Keratinocyte (primary cell): ENCODE measurements around the gene TFDP1. TPM values are rescaled to one million over a fixed set of nuclear protein-coding genes. Genes with fewer than 3 reads are reported as not detected.

Experiments used
- DNase-seq: peaks from one replicate; pipeline ENCODE4 v3.0.0-alpha.2; 2011; ENCODE audit warnings: low read depth, missing footprints, low spot score
- FAIRE-seq: peaks from 2 replicates; lab custom pipeline; 2011; peaks lifted over from hg19 to GRCh38; lab: Jason Lieb, UNC
- H2AFZ ChIP-seq: 2 replicates; pipeline ENCODE4 v1.6.0; 2012; ENCODE audit warnings: low read length, control low read depth, inconsistent platforms; ENCODE audit not compliant: control insufficient read depth
- H3K27ac ChIP-seq: 2 replicates; pipeline ENCODE4 v1.5.1; 2011; ENCODE audit warnings: low read length; ENCODE audit not compliant: control insufficient read depth, insufficient read depth
- H3K27me3 ChIP-seq: 3 replicates; pipeline ENCODE4 v1.6.0; 2011; ENCODE audit warnings: low read length; ENCODE audit not compliant: control insufficient read depth, insufficient read depth; ENCODE audit errors: extremely low read depth
- H3K36me3 ChIP-seq, 2 experiments: 2 replicates in 1 of 2; 3 replicates in 1 of 2; pipeline ENCODE4 v1.5.1; 2011; ENCODE audit warnings: low read length in 2 of 2, mild to moderate bottlenecking in 1 of 2; ENCODE audit not compliant: control insufficient read depth in 2 of 2, insufficient read depth in 2 of 2; ENCODE audit errors: extremely low read depth in 1 of 2
- H3K4me1 ChIP-seq: 3 replicates; pipeline ENCODE4 v1.5.1; 2011; ENCODE audit warnings: low read length; ENCODE audit not compliant: control insufficient read depth, insufficient read depth; ENCODE audit errors: extremely low read depth
- H3K4me2 ChIP-seq: 3 replicates; pipeline ENCODE4 v1.6.0; 2011; ENCODE audit warnings: low read depth, low read length; ENCODE audit not compliant: control insufficient read depth, insufficient read depth; ENCODE audit errors: extremely low read depth
- H3K4me3 ChIP-seq, 3 experiments: fragments of 200-600 bp in 1 of 3; sonication (generic) in 1 of 3; 2 replicates in 2 of 3; 3 replicates in 1 of 3; pipeline ENCODE4 v1.5.1; 2011 to 2016; ENCODE audit warnings: low read length in 3 of 3, mild to moderate bottlenecking in 3 of 3, control low read depth in 2 of 3, inconsistent platforms in 1 of 3, low read depth in 1 of 3, mixed read lengths in 1 of 3, mixed run types in 1 of 3, moderate library complexity in 1 of 3; ENCODE audit not compliant: control insufficient read depth in 2 of 3, insufficient read depth in 2 of 3; ENCODE audit errors: extremely low read depth in 1 of 3
- H3K79me2 ChIP-seq: 2 replicates; pipeline ENCODE4 v1.6.0; 2012; ENCODE audit warnings: low read length; ENCODE audit not compliant: control insufficient read depth, insufficient read depth
- H3K9ac ChIP-seq: 3 replicates; pipeline ENCODE4 v1.6.0; 2011; ENCODE audit warnings: low read length; ENCODE audit not compliant: control insufficient read depth, insufficient read depth; ENCODE audit errors: extremely low read depth
- H3K9me1 ChIP-seq: 3 replicates; pipeline ENCODE4 v1.6.0; 2011; ENCODE audit warnings: low read length; ENCODE audit not compliant: control insufficient read depth, insufficient read depth; ENCODE audit errors: extremely low read depth
- H3K9me3 ChIP-seq: 2 replicates; pipeline ENCODE4 v1.5.1; 2012; ENCODE audit warnings: low read depth, low read length; ENCODE audit not compliant: control insufficient read depth
- H4K20me1 ChIP-seq: 3 replicates; pipeline ENCODE4 v1.6.0; 2011; ENCODE audit warnings: low read length; ENCODE audit not compliant: control insufficient read depth, insufficient read depth; ENCODE audit errors: extremely low read depth
- EZH2 ChIP-seq: IDR thresholded peaks from one replicate; pipeline ENCODE4 v1.6.1; 2012; ENCODE audit warnings: inconsistent platforms, mild to moderate bottlenecking, low read length, moderate library complexity
- dilution Hi-C: fragments of 300-500 bp; cut with MboI; formaldehyde crosslinking; loops from one replicate; pipeline ENCODE4 v1.7.0; 2020; ENCODE audit warnings: low sequenced_read_pairs; ENCODE audit not compliant: extremely low pct_ligation_motif_present
- polyA plus RNA-seq, 5 experiments: library from polyadenylated mRNA; depleted of rRNA in 3 of 5; stranded (reverse) in 3 of 5; stranded (forward) in 1 of 5; unstranded in 1 of 5; fragments of >200 nt; gene quantifications; 1 replicate in 1 of 5; 2 replicates in 3 of 5; 3 replicates in 1 of 5; pipeline versions ENCODE4 v1.2.1 to v1.2.3, GENCODE V29; 2011 to 2012; ENCODE audit warnings: missing spikeins in 2 of 5, low read depth in 1 of 5, low replicate concordance in 1 of 5
- TF ChIP-seq, protein P1 (sequence below), 3 experiments: IDR thresholded peaks in 1 of 3; conservative IDR thresholded peaks in 1 of 3; optimal IDR thresholded peaks in 1 of 3; 2 replicates in 2 of 3; 3 replicates in 1 of 3; pipeline versions ENCODE3 to v1.5.1; 2011; ENCODE audit warnings: low read length in 3 of 3, mild to moderate bottlenecking in 3 of 3, moderate library complexity in 2 of 3, control low read depth in 1 of 3, inconsistent platforms in 1 of 3; ENCODE audit not compliant: insufficient read depth in 2 of 3; ENCODE audit errors: extremely low read depth in 1 of 3

TFDP1 gene
- polyA plus RNA-seq, 1 donor (not counting 4 experiments of a cell fraction or from before 2014, with no cell fraction given) = 105 TPM

DNA sequence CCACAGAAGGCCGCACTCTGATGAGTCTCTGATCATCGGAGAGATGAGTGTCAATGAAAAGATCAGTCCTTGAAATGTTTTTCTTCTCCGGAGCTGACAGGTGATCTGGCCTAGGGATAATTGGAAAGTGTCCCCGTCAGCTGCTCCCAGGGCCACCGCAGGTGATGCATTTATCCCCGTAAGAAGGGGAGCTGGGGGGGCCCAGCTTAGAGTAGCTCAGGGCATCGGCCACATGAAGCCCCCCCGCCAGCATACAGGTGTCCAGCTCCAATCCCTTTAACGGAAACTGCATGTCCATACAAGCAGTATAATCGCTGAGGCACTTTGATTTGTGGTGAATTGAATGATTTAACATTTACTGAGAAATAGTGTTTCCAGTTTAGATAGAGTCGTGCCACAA is 45.7 kb downstream of the TFDP1 start:
- Histone ChIP-seq H3K9me3 (no peaks in the 10 kb centered on the region), H3K27me3 (no peaks in the 10 kb centered on the region), H3K27ac (no peak overlapping the region), H3K36me3 (peaks cover 47 to 48% of the 10 kb centered on the region in 2 experiments), H3K79me2 (peaks cover 59% of the 10 kb centered on the region), H3K4me2 (no peak overlapping the region), H2AFZ (no peak overlapping the region), H3K4me1 (no peaks in the 10 kb centered on the region), H3K9ac (no peak overlapping the region), H3K4me3 (no peak overlapping the region), H4K20me1 (peaks cover 6% of the 10 kb centered on the region), H3K9me1 (no peaks in the 10 kb centered on the region)
- DNase-seq = no peak
- no peak for TF ChIP-seq EZH2
- TF ChIP-seq, protein P1, sequence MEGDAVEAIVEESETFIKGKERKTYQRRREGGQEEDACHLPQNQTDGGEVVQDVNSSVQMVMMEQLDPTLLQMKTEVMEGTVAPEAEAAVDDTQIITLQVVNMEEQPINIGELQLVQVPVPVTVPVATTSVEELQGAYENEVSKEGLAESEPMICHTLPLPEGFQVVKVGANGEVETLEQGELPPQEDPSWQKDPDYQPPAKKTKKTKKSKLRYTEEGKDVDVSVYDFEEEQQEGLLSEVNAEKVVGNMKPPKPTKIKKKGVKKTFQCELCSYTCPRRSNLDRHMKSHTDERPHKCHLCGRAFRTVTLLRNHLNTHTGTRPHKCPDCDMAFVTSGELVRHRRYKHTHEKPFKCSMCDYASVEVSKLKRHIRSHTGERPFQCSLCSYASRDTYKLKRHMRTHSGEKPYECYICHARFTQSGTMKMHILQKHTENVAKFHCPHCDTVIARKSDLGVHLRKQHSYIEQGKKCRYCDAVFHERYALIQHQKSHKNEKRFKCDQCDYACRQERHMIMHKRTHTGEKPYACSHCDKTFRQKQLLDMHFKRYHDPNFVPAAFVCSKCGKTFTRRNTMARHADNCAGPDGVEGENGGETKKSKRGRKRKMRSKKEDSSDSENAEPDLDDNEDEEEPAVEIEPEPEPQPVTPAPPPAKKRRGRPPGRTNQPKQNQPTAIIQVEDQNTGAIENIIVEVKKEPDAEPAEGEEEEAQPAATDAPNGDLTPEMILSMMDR (optimal IDR thresholded peaks at IDR 0.05 in 1 of 3, IDR thresholded peaks at IDR 0.05 in 1 of 3, conservative IDR thresholded peaks at IDR 0.05 in 1 of 3; ENCODE audit: extremely low read depth in 1 of 3, insufficient read depth in 2 of 3, low read length in 3 of 3) = no peak
- dilution Hi-C loops = no loop called here
- no peak for FAIRE-seq

DNA sequence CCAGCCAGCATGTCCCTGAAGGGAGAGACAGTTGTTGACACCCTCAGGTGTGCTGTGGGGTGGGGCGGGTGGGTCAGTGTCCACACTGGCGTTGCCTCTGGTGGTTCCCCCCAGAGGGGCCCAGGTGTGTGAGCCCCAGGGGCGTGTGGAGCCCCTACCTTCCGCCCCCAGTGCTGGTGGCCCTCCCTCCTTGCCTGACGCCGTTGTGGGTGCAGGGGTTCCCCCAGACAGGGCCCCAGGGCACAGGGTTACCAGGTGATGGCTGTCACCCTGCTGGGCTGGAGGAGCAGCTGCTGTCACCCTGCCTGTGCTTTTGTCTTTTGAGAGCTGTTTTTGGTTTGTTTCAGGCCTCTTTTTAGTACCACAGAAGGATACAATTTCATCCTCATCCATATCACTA is 46.3 kb downstream of the TFDP1 start:
- FAIRE-seq = no peak

More for the DNA sequence above, 46.3 kb downstream of the TFDP1 start:
- no peaks in the 10 kb centered on the region for H3K9me1 ChIP-seq
- peaks cover 6% of the 10 kb centered on the region for H4K20me1 ChIP-seq
- H3K79me2 ChIP-seq = peaks cover 55% of the 10 kb centered on the region
- H3K27me3 ChIP-seq = no peaks in the 10 kb centered on the region
- no peak for TF ChIP-seq EZH2
- TF ChIP-seq, protein P1 (optimal IDR thresholded peaks at IDR 0.05 in 1 of 3, IDR thresholded peaks at IDR 0.05 in 1 of 3, conservative IDR thresholded peaks at IDR 0.05 in 1 of 3; ENCODE audit: extremely low read depth in 1 of 3, insufficient read depth in 2 of 3, low read length in 3 of 3) = no peak
- no peaks in the 10 kb centered on the region for H3K4me1 ChIP-seq
- no peak overlapping the region for H3K27ac ChIP-seq
- peaks cover 51% of the 10 kb centered on the region in 2 experiments for H3K36me3 ChIP-seq
- H2AFZ ChIP-seq = no peak overlapping the region
- no peak for DNase-seq
- no peak overlapping the region for H3K4me3 ChIP-seq
- no peak overlapping the region for H3K4me2 ChIP-seq
- no peak overlapping the region for H3K9ac ChIP-seq
- no peaks in the 10 kb centered on the region for H3K9me3 ChIP-seq
- dilution Hi-C loops = no loop called here
